Prostate gland (tissue), 2 donors: ENCODE data around the gene ALDH8A1.

Experiments used
- POLR2A ChIP-seq: fragments of 450-650 bp; IDR thresholded peaks from one replicate; pipeline ENCODE4 v1.6.1; 2016; ENCODE audit warnings: antibody characterized with exemption, mild to moderate bottlenecking
- POLR2AphosphoS5 ChIP-seq: sonication (generic); formaldehyde crosslinking; IDR thresholded peaks from one replicate; pipeline ENCODE4 v1.6.1; 2017; ENCODE audit warnings: antibody characterized with exemption
- TF ChIP-seq, protein P1 (sequence below), 4 experiments: fragments of 200-600 bp in 2 of 4; fragments of 450-650 bp in 2 of 4; sonication (generic) in 2 of 4; IDR thresholded peaks; 1 replicate in 3 of 4; 2 replicates in 1 of 4; pipeline ENCODE4 v1.5.1; 2016 to 2019; ENCODE audit warnings: antibody characterized with exemption in 4 of 4, mild to moderate bottlenecking in 2 of 4, moderate library complexity in 2 of 4

DNA sequence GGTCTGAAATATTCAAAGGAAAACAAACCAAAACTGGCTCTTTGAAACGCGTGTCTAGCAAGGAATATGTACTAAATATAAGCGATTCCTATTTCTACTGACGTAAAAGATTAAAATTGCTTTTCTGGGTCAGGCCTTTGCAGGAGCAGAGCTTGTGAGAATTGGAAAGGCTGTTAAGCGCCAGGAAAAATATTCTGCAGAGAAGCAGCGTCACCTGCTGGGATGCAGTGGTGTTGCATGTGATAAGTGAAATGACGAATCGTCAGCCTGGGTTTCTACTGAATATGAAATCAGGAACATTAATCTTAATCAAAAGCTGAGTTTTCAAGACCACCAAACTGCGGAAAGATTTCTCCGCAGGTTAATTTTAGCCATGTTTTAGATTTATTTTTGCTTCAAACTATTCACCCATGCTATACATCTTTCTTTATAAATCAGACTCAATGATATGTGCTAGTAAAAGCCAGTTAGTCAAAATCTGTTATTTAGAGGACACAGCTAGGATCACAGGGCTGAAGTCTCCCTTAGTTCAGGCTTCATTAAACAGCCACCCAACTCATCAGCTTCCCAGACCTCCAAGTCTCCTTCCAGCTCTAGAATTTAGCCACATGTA is 67.4 kb downstream of the ALDH8A1 start:
- TF ChIP-seq, protein P1, sequence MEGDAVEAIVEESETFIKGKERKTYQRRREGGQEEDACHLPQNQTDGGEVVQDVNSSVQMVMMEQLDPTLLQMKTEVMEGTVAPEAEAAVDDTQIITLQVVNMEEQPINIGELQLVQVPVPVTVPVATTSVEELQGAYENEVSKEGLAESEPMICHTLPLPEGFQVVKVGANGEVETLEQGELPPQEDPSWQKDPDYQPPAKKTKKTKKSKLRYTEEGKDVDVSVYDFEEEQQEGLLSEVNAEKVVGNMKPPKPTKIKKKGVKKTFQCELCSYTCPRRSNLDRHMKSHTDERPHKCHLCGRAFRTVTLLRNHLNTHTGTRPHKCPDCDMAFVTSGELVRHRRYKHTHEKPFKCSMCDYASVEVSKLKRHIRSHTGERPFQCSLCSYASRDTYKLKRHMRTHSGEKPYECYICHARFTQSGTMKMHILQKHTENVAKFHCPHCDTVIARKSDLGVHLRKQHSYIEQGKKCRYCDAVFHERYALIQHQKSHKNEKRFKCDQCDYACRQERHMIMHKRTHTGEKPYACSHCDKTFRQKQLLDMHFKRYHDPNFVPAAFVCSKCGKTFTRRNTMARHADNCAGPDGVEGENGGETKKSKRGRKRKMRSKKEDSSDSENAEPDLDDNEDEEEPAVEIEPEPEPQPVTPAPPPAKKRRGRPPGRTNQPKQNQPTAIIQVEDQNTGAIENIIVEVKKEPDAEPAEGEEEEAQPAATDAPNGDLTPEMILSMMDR (IDR thresholded peaks at IDR 0.05): peak; percentile 81 to 93 (median 91)
- peak; percentile 37 for TF ChIP-seq POLR2AphosphoS5
- no peak for TF ChIP-seq POLR2A
